GM18907 (cell line): ENCODE data around the gene IP6K3.

Experiments
- ATAC-seq: cut with Tn5 transposase; IDR thresholded peaks from one replicate; pipeline ENCODE4 v1.9.1; 2021; ENCODE audit warnings: mild to moderate bottlenecking, moderate library complexity; ENCODE audit not compliant: unreplicated experiment

Gene IP6K3

DNA sequence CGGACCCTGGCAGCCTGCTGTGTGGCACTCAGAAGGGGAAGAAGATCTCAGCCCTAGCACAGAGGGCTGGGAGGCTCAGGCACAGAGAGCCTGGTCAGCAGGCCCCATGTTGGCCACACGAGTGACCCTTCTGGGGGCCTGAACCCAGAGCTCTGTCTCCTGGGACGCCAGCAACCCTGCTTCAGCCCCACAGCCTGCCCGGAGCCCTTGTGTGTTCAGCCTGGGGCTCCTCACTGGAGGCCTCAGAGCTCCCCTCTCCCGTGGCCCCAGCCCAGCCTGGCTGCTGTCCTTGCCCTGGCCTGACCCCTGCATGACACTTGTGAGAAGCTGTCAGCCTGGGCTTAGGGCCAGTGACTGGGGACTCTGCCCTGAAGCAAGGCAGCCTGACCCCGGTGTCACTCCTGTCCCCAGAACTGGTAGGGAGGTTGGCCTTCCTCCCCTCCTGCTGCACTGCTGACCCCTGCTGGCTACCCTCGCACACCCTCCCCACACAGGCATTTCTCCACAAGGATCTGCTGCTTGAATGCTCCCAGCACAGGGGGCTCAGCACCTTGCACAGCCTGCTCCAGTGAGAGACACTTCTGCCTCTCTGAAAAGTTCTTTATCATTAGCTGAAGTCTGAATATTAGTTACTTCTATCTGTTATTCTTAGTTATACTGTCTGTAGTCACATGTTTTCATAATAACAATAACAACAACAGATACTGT, 15.4 kb upstream of the IP6K3 start:
- ATAC-seq = no peak

DNA sequence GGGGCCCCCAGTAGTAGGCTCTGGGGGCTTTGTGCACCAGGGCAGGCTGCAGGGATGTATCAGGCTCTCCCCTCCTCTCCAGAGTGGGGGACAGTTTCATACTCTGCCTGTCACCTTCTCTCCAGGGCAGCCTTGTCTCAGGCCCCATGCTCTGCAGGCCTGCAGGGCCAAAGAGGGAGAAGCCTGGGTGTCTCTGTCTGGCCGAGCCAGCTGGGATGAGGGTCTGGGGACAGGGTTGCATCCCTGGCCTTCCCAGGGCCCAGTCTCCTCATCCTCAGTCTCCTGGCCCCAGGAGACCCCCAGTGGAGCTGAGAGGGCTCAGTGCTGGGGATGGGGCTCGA, 14.8 kb upstream of the IP6K3 start:
- no peak for ATAC-seq

DNA sequence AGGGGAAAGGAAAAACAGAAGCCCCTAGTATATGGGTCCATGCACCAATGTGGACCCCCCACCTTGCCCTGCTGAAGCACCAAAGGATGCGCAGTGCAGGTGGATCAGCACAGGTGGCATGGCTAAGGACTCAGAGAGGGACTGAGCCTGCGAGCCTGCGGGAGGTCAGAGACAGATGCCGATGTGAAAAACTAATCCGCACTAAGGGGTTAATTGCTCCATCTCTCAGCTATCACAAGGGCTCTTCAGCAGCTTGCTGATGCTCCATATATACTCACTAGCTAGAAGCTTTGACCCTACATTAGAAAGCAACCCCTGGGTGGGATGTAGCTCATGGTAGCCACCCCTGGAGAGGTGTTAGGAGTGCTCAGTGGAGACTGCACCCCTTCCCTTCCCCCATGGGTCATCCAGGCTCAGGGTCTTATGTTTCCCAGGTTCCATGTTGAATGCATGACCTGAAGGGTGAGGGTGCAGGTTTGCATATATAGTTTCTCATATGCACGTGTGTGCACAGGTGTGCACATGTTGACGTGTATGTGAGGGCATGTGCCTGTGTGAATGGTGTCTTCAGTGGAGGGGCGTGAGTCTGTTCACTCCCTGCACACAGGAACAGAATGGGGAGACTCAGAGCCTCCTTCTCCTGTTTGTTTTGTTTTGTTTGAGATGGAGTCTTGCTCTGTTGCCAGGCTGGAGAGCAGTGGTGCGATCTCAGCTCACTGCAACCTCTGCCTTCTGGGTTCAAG, 13.4 kb upstream of the IP6K3 start:
- ATAC-seq = no peak

DNA sequence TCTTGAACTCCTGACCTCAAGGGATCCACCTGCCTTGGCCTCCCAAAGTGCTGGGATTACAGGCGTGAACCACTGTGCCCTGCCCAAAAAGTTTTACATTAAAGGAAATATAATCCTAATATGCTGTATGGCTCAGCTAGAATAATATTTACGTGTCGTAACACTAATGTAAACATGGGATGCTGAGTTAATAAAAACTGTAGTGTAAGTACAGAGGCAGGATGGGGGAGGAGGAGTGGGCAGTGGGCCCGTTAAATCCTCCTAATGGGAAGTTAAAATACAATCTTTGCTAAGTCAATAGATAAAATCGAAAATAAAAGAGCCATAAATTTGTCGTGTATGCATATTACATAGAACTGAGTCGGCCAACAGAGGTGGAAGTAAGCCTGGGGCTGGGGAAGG, 12.1 kb upstream of the IP6K3 start:
- no peak for ATAC-seq

DNA sequence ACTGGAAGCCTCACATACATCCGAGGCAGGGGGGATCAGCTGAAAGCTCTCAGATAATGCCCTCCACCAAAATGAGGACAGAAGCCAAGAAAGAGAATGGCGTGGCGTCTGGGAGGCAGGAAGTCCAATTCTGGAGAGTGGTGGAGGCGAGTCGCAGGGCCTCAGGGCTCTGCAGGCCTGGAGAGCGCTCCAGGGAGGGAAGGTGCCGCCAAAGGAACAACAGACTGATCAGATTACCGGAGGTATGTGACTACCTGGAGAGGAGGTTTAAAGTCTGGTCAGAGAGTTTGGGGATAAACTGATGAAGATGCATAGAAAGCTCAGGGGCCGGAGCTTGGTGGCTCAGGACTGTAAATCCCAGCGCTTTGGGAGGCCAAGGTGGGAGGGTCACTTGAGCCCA, 11.2 kb upstream of the IP6K3 start:
- ATAC-seq = no peak

DNA sequence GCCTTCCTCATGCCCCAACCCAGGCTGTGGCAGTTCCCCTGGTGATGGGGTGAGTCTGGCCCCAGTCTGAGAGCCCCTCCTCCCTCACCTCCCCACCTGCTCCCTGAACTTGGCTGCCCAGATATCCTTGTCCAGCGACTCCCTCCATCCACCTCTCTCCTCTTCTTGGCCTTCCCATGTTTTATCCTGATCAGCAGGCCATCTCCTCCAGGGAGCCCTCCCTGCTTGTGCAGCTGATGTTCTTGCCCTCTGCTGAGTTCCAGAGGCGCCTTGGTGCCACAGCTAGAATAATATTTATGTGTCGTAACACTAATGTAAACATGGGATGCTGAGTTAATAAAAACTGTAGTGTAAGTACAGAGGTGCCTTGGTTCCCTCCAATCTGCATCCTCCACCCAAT, 10.4 kb upstream of the IP6K3 start:
- ATAC-seq = no peak

DNA sequence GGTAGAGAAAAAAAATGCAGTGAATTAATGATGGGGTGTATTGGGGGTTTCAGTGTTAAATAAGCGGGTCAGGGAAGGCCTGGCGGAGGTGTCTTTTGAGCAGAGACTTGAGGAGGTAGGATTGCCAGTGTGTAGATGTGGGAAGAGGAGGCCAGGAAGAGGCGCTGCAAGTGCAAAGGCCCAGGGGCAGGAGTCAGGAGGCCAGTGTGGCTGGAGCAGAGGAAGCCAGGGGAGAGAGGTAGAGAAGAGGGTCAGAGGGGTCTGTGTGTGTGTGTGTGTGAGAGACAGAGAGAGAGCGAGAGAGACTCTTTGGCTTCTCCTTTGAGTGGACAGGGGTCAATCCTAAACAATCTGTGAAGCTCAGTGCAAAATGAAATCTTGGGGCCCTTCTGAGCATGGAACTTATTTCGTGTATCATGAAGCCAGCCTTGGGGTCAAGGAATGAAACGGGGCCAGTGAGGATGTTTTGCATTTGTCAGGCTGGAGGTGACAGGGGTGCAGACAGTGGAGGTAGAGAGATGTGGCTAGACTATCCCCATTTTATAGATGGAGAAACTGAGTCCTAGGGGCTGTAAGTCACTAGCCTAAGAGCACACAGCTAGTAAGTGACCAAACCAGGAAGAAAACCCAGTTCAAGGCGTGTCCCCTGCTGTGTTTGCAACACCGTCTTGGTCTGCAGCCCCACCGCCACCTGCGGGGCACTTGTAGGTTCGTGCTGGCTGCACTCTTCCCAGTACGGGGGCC, 9.7 kb upstream of the IP6K3 start:
- no peak for ATAC-seq

DNA sequence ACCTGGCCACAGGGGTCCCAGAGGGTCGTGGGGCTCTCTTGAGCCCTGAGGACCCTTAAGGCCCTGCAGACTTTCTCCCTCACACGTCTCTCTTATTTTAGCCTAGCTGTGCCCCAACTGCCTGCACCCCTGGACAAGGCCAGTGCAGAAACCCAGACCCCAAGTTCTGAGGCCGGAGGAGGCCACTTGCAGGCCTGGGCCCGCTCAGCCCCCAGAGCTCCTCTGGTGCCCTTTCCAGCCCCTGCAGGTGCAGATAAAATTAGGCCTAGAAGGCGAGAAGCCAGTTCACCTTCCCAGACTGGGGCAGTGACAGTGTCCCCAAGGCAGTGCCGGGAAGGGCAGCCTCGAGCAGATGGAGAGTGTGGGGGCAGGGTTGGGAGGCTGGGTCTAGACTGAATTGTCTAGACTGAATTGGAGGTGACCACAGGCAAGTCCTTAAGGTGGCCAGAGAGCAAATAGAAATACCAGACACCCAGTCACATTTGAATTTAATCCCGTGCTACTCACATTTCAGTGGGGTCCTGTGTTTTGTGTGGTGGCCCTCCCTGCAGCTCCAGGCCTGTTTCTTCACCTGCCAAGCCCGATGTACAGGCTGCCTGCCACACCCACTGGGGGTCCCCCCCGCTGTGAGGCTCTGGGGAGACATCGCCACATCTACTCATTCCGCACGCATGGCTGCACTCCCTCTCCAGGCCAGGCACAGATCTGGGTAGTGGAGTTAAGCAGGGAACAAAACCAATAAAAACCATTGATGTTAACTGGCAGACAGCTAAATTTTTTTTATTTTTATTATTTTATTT, 8.6 kb upstream of the IP6K3 start:
- ATAC-seq = no peak

DNA sequence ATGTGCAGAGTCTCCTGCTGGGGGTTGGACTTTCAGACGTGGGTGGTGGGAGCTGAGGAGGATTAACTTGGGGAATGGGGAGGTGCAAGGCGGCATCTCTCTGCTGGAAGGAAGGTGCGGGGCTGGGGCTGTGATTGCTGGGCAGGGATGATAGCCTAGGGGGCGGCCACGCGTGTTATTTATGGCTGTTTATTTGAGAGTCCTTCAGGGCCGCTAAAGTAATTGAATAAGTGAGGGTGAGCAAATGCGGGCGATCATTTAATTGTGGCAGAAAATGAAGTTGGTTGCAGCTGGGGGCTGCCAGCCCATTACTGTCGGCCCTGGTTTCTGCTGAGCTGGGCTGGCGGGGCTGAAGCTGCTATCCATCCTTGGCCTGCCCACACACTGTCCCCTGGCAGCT, 7.5 kb upstream of the IP6K3 start:
- ATAC-seq = no peak

DNA sequence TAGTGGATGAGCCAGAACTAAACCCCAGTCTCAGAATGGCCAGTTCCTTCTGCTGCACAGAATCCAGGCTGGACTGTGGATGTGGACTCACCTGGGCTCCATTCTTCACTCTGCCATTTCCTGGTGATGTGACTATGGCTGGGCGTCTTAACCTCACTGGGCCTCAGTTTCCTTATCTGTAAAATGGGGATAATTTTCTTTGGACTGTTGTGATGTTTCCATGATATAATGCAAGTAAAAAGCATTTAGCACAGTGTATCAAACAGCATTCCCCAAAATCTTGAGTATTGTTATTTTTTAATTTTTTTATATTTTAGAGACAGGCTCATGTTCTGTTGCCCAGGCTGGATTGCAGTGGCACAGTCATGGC, 5.9 kb upstream of the IP6K3 start:
- no peak for ATAC-seq

DNA sequence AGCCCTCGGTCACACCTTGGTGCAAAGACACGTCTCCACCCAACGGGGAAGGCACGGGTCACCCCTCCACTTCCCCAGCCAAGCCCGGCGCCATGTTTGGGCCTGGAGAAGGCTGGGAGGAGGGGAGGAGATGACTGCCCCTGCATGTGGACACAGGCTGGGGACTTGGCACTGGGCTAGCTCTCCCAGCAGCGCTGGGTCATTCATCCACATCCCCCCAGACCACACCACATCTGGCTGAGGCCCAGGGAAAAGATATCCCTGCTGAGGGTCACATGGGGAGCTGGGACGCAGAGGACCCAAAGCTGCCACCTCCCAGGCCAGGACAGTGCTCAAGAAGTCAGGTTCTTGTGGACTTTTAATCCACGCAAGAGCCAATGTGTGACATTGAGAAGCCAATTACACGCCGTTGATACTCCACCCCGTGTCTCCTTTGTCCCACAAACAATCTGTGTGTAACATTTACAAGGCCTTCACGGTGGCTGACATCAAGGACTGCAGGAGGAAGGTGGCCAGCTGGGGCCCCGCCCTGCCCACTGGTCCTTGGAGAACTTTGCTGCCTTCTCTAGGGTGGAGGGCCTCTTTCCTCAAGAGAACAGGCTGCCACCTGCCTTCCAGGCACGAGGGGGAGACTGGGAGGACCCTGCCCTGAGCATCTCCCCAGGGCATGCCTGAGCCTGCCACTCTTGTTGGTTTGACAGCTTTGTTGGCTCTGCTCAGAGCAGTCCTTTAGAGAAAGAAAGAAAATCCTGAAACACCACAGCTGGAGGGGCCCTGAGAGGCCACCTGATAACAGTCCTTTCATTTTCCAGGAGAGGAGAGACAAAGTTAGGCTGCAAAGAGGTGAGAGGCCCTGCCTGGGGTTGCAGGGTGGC, 5.3 kb upstream of the IP6K3 start:
- no peak for ATAC-seq

DNA sequence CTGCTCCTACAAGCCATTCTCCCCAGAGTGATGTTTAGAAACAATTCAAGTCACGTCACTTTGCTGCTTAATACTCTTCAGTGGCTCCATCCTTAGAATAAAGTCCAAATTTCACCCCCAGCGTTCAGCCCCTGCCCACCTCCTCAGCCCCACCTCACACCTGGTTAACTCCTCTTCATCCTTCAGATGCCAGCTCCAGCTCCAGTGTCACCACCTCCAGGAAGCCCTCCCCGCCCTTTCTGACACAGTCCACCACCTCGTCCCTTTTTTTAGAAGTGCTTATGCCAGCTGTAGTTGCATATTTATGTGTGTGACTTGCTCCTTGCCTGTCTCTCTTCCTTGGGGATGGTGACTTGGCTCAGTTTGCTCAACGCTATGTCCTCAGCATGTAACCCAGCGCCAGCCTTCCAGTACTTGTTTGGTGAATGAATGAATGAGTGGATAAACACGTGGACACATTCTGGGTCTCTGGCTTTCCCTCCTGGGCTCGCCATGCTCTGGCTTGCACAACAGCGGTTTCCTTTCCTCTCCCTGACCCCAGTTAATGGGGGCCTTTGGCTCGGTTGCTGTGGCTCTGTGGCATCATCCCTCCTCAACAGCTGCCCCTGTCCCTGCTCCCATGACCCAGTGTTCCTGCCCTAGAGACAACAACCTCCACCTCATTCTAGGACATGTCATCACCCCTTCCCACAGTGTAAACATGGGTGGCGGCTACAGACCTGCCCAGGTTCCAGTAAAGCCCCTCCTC, 3.7 kb upstream of the IP6K3 start:
- ATAC-seq = no peak

DNA sequence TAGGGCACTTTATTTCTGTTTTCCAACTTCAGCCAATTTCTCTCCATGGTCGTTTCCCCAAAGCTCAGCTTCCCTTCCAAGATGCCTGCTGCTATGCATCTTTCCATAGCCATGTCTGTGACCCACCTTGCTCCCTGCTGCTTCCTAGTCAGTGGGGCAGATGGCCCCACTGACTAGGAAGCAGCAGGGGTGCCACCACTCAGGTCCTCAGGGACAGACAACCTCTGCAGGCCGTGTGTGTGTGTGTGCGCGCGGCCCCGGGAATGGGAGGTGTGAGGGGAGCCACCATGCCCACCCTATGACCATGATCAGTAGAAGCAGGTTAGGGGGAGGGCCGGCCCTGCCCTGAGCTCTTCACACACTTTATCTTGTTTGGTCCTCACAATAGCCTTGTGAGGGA, 2.7 kb upstream of the IP6K3 start:
- no peak for ATAC-seq

DNA sequence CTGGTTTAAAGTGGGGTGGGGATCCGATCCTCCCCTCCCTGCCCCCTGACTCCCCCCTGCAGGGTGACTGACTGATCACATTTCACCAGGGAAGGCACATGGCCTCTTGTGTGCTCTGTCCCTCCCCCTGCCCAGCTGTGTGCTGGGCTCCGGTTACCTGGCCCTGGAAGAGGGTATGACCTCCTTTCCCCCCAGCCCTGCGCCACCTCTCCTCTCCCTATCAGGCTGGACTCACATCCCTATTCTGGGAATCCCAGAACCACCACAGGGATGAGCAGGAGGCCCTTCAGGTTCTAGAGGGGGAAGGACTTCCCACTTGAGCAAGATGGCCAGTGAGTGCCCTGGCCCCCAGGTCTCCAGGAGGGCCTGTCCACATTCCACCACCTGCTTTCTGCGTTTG, 2.1 kb upstream of the IP6K3 start:
- no peak for ATAC-seq

DNA sequence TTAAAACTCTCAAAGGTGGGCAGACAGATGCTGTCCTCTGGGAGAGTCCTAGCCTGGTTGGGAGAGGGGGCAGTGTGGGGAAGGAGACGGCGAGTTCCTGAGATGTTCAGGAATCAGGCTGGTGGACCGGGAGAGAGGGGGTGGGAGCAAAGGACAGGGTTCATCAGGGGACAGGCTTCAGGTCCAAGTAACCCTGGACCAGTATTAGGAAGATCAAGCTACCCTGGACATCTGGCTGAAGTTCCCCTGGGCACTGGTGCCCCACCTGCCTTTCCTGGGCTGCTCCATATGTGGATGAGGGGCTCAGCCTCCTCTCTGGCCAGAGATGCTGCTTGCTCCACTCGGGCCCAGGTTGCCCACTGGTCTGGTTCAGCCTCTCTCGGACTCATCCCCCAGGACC, 1.1 kb upstream of the IP6K3 start:
- ATAC-seq = no peak

DNA sequence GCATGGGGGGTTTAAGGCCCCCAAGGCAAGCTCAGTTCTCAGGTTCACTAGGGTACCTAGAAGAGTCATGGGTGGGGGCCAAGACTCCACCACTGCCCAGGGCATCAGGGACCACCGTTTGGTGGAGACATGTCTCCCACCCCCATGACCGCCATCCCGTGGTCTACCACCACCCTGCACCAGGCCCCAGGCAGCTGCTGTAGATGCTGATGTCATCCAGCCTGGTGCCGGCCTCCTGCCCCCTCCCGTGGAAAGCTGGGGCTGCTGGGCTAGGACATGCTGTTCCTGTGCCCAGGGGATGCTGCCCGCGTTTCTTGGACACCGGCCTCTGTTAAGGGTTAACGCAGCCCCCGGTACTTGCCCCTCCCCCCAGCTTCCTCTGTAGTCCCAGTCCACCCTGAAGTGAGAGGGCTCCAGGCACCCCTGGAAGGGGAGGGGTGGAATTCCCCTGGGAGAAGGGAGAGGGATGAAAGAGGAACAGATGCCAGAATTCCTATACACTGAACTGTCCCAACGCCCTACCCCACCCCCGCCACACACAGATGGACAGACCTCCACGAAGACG, 587 bp downstream of the IP6K3 start:
- ATAC-seq = no peak

DNA sequence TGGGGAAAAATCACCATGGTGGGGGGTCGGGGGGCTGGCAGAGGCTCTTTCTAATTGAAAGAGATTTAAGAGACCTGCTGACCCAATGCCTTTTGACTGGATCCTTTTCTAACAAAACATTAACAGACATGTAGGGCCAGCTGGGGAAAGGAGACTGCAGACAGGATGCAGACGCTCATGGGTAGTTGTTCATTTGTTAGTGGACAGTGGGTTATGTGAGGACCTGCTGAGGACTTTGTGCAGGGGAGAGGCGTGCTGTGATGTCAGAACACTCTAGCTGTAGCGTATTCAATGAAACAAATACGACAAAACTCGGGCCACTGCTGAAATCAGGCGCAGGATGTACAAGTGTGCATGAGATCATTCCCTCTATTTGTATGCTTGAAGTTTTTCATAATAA, 1.2 kb downstream of the IP6K3 start:
- no peak for ATAC-seq

DNA sequence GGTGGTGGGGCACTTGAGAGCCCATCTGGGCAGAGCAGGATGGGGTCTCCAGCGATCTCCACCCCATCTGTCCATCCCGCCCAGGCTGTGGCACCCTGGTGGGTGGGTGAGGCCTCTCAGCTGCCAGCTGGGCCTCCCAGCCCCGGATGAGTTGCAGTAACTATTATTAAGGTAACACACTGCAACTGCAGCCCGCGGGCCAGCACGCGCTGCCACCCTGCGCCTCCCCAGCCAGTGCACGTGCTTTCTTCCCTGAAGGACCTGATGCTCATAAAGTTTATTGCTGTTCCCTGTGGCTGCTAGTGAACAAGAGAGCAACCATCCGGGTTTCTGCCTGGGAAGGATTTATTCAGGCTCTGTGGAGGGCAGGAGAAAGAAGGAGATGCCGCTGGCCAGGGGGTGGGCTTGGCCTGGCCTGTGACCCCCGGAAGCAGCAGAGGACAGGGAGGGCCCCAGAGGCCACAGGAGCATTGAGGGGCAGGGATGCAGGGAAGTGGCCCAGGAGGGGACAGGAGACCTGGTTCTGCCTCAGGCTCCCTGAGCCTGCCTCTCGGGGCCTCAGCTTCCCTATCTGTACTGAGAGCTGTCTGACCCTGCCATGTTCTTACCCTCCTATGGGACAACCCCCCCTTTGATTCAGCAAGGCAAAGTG, 1.7 kb downstream of the IP6K3 start:
- ATAC-seq = no peak
